PC-3 (cell line): ENCODE measurements around the gene CERS6. TPM values are rescaled to one million over a fixed set of nuclear protein-coding genes. Genes with fewer than 3 reads are reported as not detected.
A peak's percentile ranks its signal among the peaks of the same experiment; 100 is the strongest.

Experiments used
- ATAC-seq: fragments of 200-7000 bp; cut with Tn5 transposase; 2 replicates; pipeline ENCODE4 v1.9.1; 2020; ENCODE audit warnings: mild to moderate bottlenecking, moderate library complexity
- BruUV-seq: library from RNA; stranded (reverse); fragments of 400-500 nt; replicated peaks from 2 replicates; lab custom pipeline; 2021; lab: Mats Ljungman, UMichigan
- CTCF ChIA-PET: fragments of 300-600 bp; sonication (Branson Sonifier 250); formaldehyde crosslinking; loops from one replicate; lab custom pipeline; 2022; ENCODE audit warnings: antibody characterized with exemption; lab: Charles Lee
- POLR2A ChIA-PET: fragments of 300-600 bp; sonication (Branson Sonifier 250); formaldehyde crosslinking; loops from one replicate; lab custom pipeline; 2022; ENCODE audit warnings: antibody characterized with exemption; ENCODE audit not compliant: unreplicated experiment; lab: Charles Lee
- DNase-seq: peaks from one replicate; pipeline ENCODE4 v3.0.0-alpha.2; 2015
- H2AFZ ChIP-seq: fragments of 300-600 bp; sonication (generic); 2 replicates; pipeline ENCODE4 v1.6.0; 2016; ENCODE audit warnings: antibody characterized with exemption, low read length
- H3F3A ChIP-seq: fragments of 300-600 bp; sonication (generic); one replicate; pipeline ENCODE4 v1.6.0; 2017; ENCODE audit warnings: antibody characterized with exemption, low read length, control low read depth, mild to moderate bottlenecking; ENCODE audit not compliant: unreplicated experiment
- H3K27ac ChIP-seq: fragments of 300-600 bp; sonication (generic); 2 replicates; pipeline ENCODE4 v1.5.1; 2016; ENCODE audit warnings: mild to moderate bottlenecking, low read length
- H3K27me3 ChIP-seq: fragments of 300-600 bp; sonication (generic); 2 replicates; pipeline ENCODE4 v1.6.1; 2016; ENCODE audit warnings: low read length, mixed read lengths
- H3K36me3 ChIP-seq: fragments of 300-600 bp; sonication (generic); 2 replicates; pipeline ENCODE4 v1.6.1; 2016; ENCODE audit warnings: low read depth, mixed run types, low read length, mixed read lengths
- H3K4me1 ChIP-seq: fragments of 300-600 bp; sonication (generic); 2 replicates; pipeline ENCODE4 v1.5.1; 2016; ENCODE audit warnings: low read length; ENCODE audit not compliant: insufficient read depth
- H3K4me2 ChIP-seq: fragments of 300-600 bp; sonication (generic); 2 replicates; pipeline ENCODE4 v1.6.0; 2016; ENCODE audit warnings: low read length
- H3K4me3 ChIP-seq: fragments of 300-600 bp; sonication (generic); 2 replicates; pipeline ENCODE4 v1.5.1; 2016; ENCODE audit warnings: mild to moderate bottlenecking, low read length, mixed read lengths
- H3K79me2 ChIP-seq: fragments of 300-600 bp; sonication (generic); 2 replicates; pipeline ENCODE4 v1.6.1; 2017; ENCODE audit warnings: low read length, mixed read lengths
- H3K9ac ChIP-seq: fragments of 300-600 bp; sonication (generic); 2 replicates; pipeline ENCODE4 v1.6.0; 2016; ENCODE audit warnings: mild to moderate bottlenecking, low read length
- H3K9me2 ChIP-seq: fragments of 300-600 bp; sonication (generic); replicated peaks from 2 replicates; pipeline ENCODE4 v1.6.1; 2016; ENCODE audit warnings: mixed run types, low read length, mixed read lengths
- H3K9me3 ChIP-seq: fragments of 300-600 bp; sonication (generic); 2 replicates; pipeline ENCODE4 v1.6.1; 2016; ENCODE audit warnings: low read length, mixed read lengths
- H4K20me1 ChIP-seq: fragments of 300-600 bp; sonication (generic); 2 replicates; pipeline ENCODE4 v1.6.1; 2016; ENCODE audit warnings: low read length, mixed read lengths
- EZH2 ChIP-seq: fragments of 300-600 bp; sonication (generic); IDR thresholded peaks from one replicate; pipeline ENCODE4 v1.6.1; 2017; ENCODE audit warnings: antibody characterized with exemption, mild to moderate bottlenecking, low read length; ENCODE audit not compliant: unreplicated experiment
- EZH2phosphoT487 ChIP-seq: fragments of 300-600 bp; sonication (generic); IDR thresholded peaks from 2 replicates; pipeline ENCODE4 v1.6.1; 2018; ENCODE audit warnings: mild to moderate bottlenecking, antibody characterized with exemption, low read length, borderline replicate concordance
- intact Hi-C: fragments of 100-400 bp; cut with micrococcal nuclease; formaldehyde crosslinking; loops from 2 replicates; pipeline ENCODE4 v1.9.0; 2023
- total RNA-seq: library from RNA; depleted of rRNA; stranded (reverse); fragments of >200 nt; gene quantifications from 2 replicates; pipeline ENCODE4 v1.2.3, GENCODE V29; 2014
- TF ChIP-seq, protein P1 (sequence below): fragments of 300-600 bp; sonication (generic); conservative IDR thresholded peaks from 2 replicates; pipeline ENCODE4 v1.5.1; 2017; ENCODE audit warnings: antibody characterized with exemption, low read depth, mild to moderate bottlenecking, low read length

CERS6 gene
- total RNA-seq, 1 experiment from 2014 or later, result 24.2 TPM

DNA sequence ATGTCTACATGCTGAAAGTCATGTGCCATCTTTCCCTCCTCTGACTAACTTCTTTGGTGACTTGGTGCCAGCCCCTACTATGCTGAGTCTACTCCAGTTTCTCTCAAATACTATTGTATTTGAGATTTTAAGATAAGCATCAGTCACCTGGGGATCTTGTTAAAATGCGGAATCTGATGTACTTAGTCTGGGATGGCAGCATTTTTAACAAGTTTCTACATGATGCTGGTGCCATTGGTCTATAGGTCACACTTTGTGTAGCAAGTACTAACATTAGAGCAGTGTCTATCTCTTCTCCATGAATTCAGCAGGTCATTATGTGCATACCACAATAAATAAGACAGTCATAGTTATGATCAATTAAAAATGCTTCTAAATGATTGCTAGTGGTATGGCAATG is 106.9 kb downstream of the CERS6 start:
- no peaks in the 10 kb centered on the region for H3K27me3 ChIP-seq
- H2AFZ ChIP-seq, result no peak overlapping the region
- H3K4me2 ChIP-seq, result no peak overlapping the region
- CTCF ChIA-PET, result no interaction called here
- TF ChIP-seq, protein P1, sequence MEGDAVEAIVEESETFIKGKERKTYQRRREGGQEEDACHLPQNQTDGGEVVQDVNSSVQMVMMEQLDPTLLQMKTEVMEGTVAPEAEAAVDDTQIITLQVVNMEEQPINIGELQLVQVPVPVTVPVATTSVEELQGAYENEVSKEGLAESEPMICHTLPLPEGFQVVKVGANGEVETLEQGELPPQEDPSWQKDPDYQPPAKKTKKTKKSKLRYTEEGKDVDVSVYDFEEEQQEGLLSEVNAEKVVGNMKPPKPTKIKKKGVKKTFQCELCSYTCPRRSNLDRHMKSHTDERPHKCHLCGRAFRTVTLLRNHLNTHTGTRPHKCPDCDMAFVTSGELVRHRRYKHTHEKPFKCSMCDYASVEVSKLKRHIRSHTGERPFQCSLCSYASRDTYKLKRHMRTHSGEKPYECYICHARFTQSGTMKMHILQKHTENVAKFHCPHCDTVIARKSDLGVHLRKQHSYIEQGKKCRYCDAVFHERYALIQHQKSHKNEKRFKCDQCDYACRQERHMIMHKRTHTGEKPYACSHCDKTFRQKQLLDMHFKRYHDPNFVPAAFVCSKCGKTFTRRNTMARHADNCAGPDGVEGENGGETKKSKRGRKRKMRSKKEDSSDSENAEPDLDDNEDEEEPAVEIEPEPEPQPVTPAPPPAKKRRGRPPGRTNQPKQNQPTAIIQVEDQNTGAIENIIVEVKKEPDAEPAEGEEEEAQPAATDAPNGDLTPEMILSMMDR, result no peak
- TF ChIP-seq EZH2 (no peak), EZH2phosphoT487 (no peak)
- intact Hi-C loops, result no loop called here
- H3K9me2 ChIP-seq, result no peaks in the 10 kb centered on the region
- POLR2A ChIA-PET, result no interaction called here
- H3K36me3 ChIP-seq, result no peaks in the 10 kb centered on the region
- no peaks in the 10 kb centered on the region for H3K9me3 ChIP-seq
- BruUV-seq, result no TSS peak
- H3K79me2 ChIP-seq, result no peaks in the 10 kb centered on the region
- no peaks in the 10 kb centered on the region for H3K4me1 ChIP-seq
- H3F3A ChIP-seq, result no peaks in the 10 kb centered on the region
- H3K9ac ChIP-seq, result no peak overlapping the region
- no peak overlapping the region for H3K4me3 ChIP-seq
- DNase-seq, result no peak
- no peak overlapping the region for H3K27ac ChIP-seq
- H4K20me1 ChIP-seq, result no peaks in the 10 kb centered on the region
- no peak for ATAC-seq

DNA sequence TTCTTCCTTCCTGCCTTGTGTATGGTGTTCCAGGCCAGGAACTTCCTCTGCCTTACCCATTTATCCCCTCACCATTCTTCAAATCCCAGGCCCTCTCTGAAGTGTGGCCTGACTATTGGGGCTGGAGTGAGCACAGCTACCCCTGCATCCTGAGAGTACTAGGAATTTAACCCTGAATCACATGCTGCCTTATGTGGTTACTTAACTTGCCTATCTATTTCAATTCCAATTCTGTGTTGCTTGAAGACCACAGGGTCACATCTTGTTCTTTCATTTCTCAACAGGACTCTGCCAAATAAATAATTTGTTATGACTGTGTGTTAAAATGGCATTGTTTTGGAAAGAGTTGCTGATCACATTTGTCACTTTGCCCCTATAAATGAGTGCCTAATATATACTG is 108.6 kb downstream of the CERS6 start:
- no TSS peak for BruUV-seq
- Histone ChIP-seq H3K4me1 (no peaks in the 10 kb centered on the region), H3K4me2 (no peak overlapping the region), H3F3A (no peaks in the 10 kb centered on the region), H2AFZ (no peak overlapping the region), H3K27ac (no peak overlapping the region), H3K9me3 (no peaks in the 10 kb centered on the region), H3K4me3 (no peak overlapping the region), H4K20me1 (no peaks in the 10 kb centered on the region), H3K9ac (no peak overlapping the region), H3K27me3 (no peaks in the 10 kb centered on the region), H3K9me2 (no peaks in the 10 kb centered on the region), H3K36me3 (no peaks in the 10 kb centered on the region), H3K79me2 (no peaks in the 10 kb centered on the region)
- no peak for TF ChIP-seq EZH2
- TF ChIP-seq, protein P1, result no peak
- no peak for TF ChIP-seq EZH2phosphoT487
- DNase-seq (no peak), ATAC-seq (no peak)
- POLR2A ChIA-PET, result no interaction called here
- CTCF ChIA-PET, result no interaction called here
- intact Hi-C loops, result no loop called here

DNA sequence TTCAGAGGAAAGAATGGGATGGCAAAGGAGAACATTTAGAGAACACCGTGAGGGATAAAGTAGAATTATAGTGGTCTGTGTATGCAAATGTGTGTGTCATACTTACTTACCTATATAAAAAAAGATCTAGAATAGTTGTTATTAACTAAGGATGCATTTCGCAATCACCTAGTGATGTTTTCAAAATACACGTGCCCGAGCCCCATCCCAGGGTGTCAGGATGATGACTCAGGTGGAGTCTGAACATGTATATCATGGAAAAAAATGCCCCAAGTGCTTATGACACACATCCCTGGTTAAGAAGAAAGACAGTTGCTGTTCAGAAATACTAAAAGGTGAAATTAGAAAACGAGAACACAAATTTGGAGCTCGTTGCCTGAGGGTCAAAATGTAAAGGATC is 109.0 kb downstream of the CERS6 start:
- H3K4me1 ChIP-seq, result no peaks in the 10 kb centered on the region
- H3K9me2 ChIP-seq, result no peaks in the 10 kb centered on the region
- CTCF ChIA-PET, result no interaction called here
- H3K9me3 ChIP-seq, result no peaks in the 10 kb centered on the region
- no peaks in the 10 kb centered on the region for H3K36me3 ChIP-seq
- DNase-seq (peak; percentile 61), ATAC-seq (no peak)
- intact Hi-C loops, result no loop called here
- H3K4me2 ChIP-seq, result no peak overlapping the region
- no peak overlapping the region for H2AFZ ChIP-seq
- no peaks in the 10 kb centered on the region for H3K79me2 ChIP-seq
- H3K9ac ChIP-seq, result no peak overlapping the region
- H3F3A ChIP-seq, result no peaks in the 10 kb centered on the region
- TF ChIP-seq, protein P1, result no peak
- TF ChIP-seq EZH2phosphoT487, result no peak
- no peak for TF ChIP-seq EZH2
- no peaks in the 10 kb centered on the region for H4K20me1 ChIP-seq
- BruUV-seq, result no TSS peak
- no peak overlapping the region for H3K4me3 ChIP-seq
- POLR2A ChIA-PET, result no interaction called here
- no peaks in the 10 kb centered on the region for H3K27me3 ChIP-seq
- no peak overlapping the region for H3K27ac ChIP-seq
